HCT116 (cell line): Measurements from ENCODE around the gene SOX6. TPM values are rescaled to one million over a fixed set of nuclear protein-coding genes. Genes with fewer than 3 reads are reported as not detected.

ENCODE experiments used
- ATAC-seq: fragments of 200-7000 bp; cut with Tn5 transposase; 2 replicates; pipeline ENCODE4 v1.9.1; 2020; ENCODE audit warnings: mild to moderate bottlenecking, moderate library complexity
- BruUV-seq: library from RNA; stranded (reverse); fragments of 400-500 nt; replicated peaks from 2 replicates; lab custom pipeline; 2021; lab: Mats Ljungman, UMichigan
- CTCF ChIA-PET: fragments of 300-600 bp; sonication (Branson Sonifier 250); formaldehyde crosslinking; loops from one replicate; lab custom pipeline; 2021; ENCODE audit warnings: antibody characterized with exemption; lab: Charles Lee
- POLR2A ChIA-PET: fragments of 300-600, 350-600 bp; sonication (Branson Sonifier 250); formaldehyde crosslinking; loops from one replicate; lab custom pipeline; 2021; ENCODE audit warnings: antibody characterized with exemption; lab: Charles Lee
- RAD21 ChIA-PET, 2 experiments: fragments of 300-600 bp; sonication (Branson Sonifier 250); formaldehyde crosslinking; loops; one replicate each; lab custom pipeline; 2023; ENCODE audit warnings: low total read pairs in 2 of 2; ENCODE audit not compliant: uncharacterized antibody in 2 of 2, unreplicated experiment in 2 of 2, low non-redundant PET in 1 of 2; lab: Charles Lee
- DNase-seq: peaks from one replicate; pipeline ENCODE4 v3.0.0-alpha.2; 2010; ENCODE audit warnings: low read depth, low spot score
- H2AFZ ChIP-seq: fragments of 200-600 bp; shearing (Covaris generic), sonication (generic); 2 replicates; pipeline ENCODE4 v1.6.1; 2017; ENCODE audit warnings: low read depth, mixed run types, mixed read lengths, antibody characterized with exemption, low read length; ENCODE audit not compliant: poor library complexity, severe bottlenecking
- H3K27ac ChIP-seq: 2 replicates; pipeline ENCODE4 v1.5.1; 2012; ENCODE audit warnings: low read depth, low read length
- H3K27me3 ChIP-seq: fragments of 200-600 bp; sonication (generic); 2 replicates; pipeline ENCODE4 v1.6.1; 2016; ENCODE audit warnings: mixed run types, low read length, mixed read lengths; ENCODE audit not compliant: insufficient read depth
- H3K36me3 ChIP-seq, 2 experiments: fragments of 200-500 bp in 1 of 2; fragments of 200-600 bp in 1 of 2; sonication (Bioruptor generic) in 1 of 2; sonication (generic) in 1 of 2; 2 replicates each; pipeline versions ENCODE4 v1.5.1 to v1.6.1; 2014 to 2016; ENCODE audit warnings: low read length in 2 of 2, inconsistent platforms in 1 of 2, mixed read lengths in 1 of 2, mixed run types in 1 of 2; ENCODE audit not compliant: insufficient read depth in 2 of 2, control insufficient read depth in 1 of 2
- H3K4me1 ChIP-seq, 2 experiments: fragments of 200-600 bp in 1 of 2; sonication (generic) in 1 of 2; 2 replicates each; pipeline versions ENCODE4 v1.5.1 to v1.6.1; 2012 to 2017; ENCODE audit warnings: low read length in 2 of 2, inconsistent platforms in 1 of 2, mild to moderate bottlenecking in 1 of 2, mixed read lengths in 1 of 2, mixed run types in 1 of 2, moderate library complexity in 1 of 2; ENCODE audit not compliant: insufficient read depth in 2 of 2, control insufficient read depth in 1 of 2
- H3K4me2 ChIP-seq: fragments of 200-600 bp; sonication (generic); 2 replicates; pipeline ENCODE4 v1.6.1; 2017; ENCODE audit warnings: mixed run types, low read length, mixed read lengths
- H3K4me3 ChIP-seq, 2 experiments: fragments of 200-600 bp in 1 of 2; sonication (generic) in 1 of 2; replicated peaks in 1 of 2; 2 replicates each; pipeline ENCODE4 v1.5.1; 2011 to 2016; ENCODE audit warnings: low read length in 2 of 2, control low read depth in 1 of 2, low read depth in 1 of 2, mild to moderate bottlenecking in 1 of 2, mixed read lengths in 1 of 2, mixed run types in 1 of 2
- H3K79me2 ChIP-seq: fragments of 200-600 bp; sonication (generic); 2 replicates; pipeline ENCODE4 v1.6.1; 2017; ENCODE audit warnings: mild to moderate bottlenecking, mixed run types, low read length, moderate library complexity, mixed read lengths; ENCODE audit not compliant: insufficient read depth
- H3K9ac ChIP-seq: fragments of 200-600 bp; sonication (generic); 2 replicates; pipeline ENCODE4 v1.6.1; 2016; ENCODE audit warnings: low read length, mixed read lengths
- H3K9me2 ChIP-seq: fragments of 200-600 bp; sonication (generic), shearing (Covaris generic); 2 replicates; pipeline ENCODE4 v1.6.1; 2017; ENCODE audit warnings: mixed run types, mild to moderate bottlenecking, moderate library complexity; ENCODE audit not compliant: insufficient read depth
- H3K9me3 ChIP-seq, 2 experiments: fragments of 200-500 bp in 1 of 2; fragments of 200-600 bp in 1 of 2; sonication (Bioruptor generic) in 1 of 2; sonication (generic) in 1 of 2; 2 replicates each; pipeline ENCODE4 v1.6.1; 2014 to 2017; ENCODE audit warnings: low read length in 2 of 2, mixed read lengths in 2 of 2, inconsistent platforms in 1 of 2, low read depth in 1 of 2, mild to moderate bottlenecking in 1 of 2, mixed run types in 1 of 2, moderate library complexity in 1 of 2; ENCODE audit not compliant: control insufficient read depth in 1 of 2, insufficient read depth in 1 of 2
- H4K20me1 ChIP-seq: fragments of 200-600 bp; sonication (generic), shearing (Covaris generic); 2 replicates; pipeline ENCODE4 v1.6.1; 2017; ENCODE audit warnings: mixed run types, mild to moderate bottlenecking, moderate library complexity; ENCODE audit not compliant: insufficient read depth
- CEBPB ChIP-seq: IDR thresholded peaks from 2 replicates; pipeline ENCODE4 v1.6.1; 2012; ENCODE audit warnings: low read depth
- EZH2phosphoT487 ChIP-seq: fragments of 200-600 bp; IDR thresholded peaks from 2 replicates; pipeline ENCODE4 v1.6.1; 2018; ENCODE audit warnings: antibody characterized with exemption, borderline replicate concordance
- POLR2AphosphoS5 ChIP-seq: IDR thresholded peaks from 2 replicates; pipeline ENCODE4 v1.6.1; 2011; ENCODE audit warnings: mild to moderate bottlenecking, low read depth, low read length, moderate library complexity
- SP1 ChIP-seq: IDR thresholded peaks from 2 replicates; pipeline ENCODE4 v1.6.1; 2012; ENCODE audit warnings: low read depth
- YY1 ChIP-seq: IDR thresholded peaks from 2 replicates; pipeline ENCODE4 v1.6.1; 2011; ENCODE audit warnings: low read length, low read depth, moderate library complexity, mild to moderate bottlenecking; ENCODE audit not compliant: insufficient replicate concordance; ENCODE audit errors: extremely low read depth
- ZBTB33 ChIP-seq: IDR thresholded peaks from 2 replicates; pipeline ENCODE4 v1.6.1; 2011; ENCODE audit warnings: mild to moderate bottlenecking, low read length, moderate library complexity; ENCODE audit not compliant: insufficient replicate concordance; ENCODE audit errors: extremely low read depth
- ZNF274 ChIP-seq: fragments of 200-500 bp; sonication (Bioruptor generic); IDR thresholded peaks from 2 replicates; pipeline ENCODE4 v1.6.1; 2014; ENCODE audit warnings: mild to moderate bottlenecking, low read depth, low read length, inconsistent platforms
- intact Hi-C: fragments of 100-400 bp; cut with micrococcal nuclease; formaldehyde crosslinking; loops from 2 replicates; pipeline ENCODE4 v1.10.0; 2022
- total RNA-seq: library from RNA; stranded (reverse); gene quantifications from one replicate; pipeline ENCODE4 v1.2.1, GENCODE V29; 2021; ENCODE audit not compliant: unreplicated experiment

SOX6 gene
- total RNA-seq, 1 experiment from 2014 or later = 0.81 TPM

- TF ChIP-seq ZBTB33 (no peak), POLR2AphosphoS5 (no peak)
Measured at GRCh38 chr11:16359369-16359768, 3.0 kb upstream of the SOX6 start (continued).

- ChIA-PET POLR2A (no interaction called here), RAD21 (no interaction called here), CTCF (no interaction called here)
- intact Hi-C loops = no loop called here
- Histone ChIP-seq H3K36me3 (no peaks in the 10 kb centered on the region), H3K27me3 (peaks cover 20% of the 10 kb centered on the region), H3K9ac (no peak overlapping the region), H2AFZ (no peak overlapping the region), H3K9me3 (no peaks in the 10 kb centered on the region), H3K4me2 (no peak overlapping the region), H3K4me3 (no peak overlapping the region), H4K20me1 (no peaks in the 10 kb centered on the region; the same call in 1 of the 2 replicates), H3K4me1 (no peaks in the 10 kb centered on the region), H3K27ac (no peak overlapping the region), H3K79me2 (no peaks in the 10 kb centered on the region)
- no peak for ATAC-seq
- DNase-seq = no peak
- BruUV-seq = no TSS peak
- TF ChIP-seq CEBPB (no peak), ZNF274 (no peak), ZBTB33 (no peak), YY1 (no peak), EZH2phosphoT487 (no peak), SP1 (no peak)
- TF ChIP-seq, all 23 proteins: peak for 0
- no peaks in the 10 kb centered on the region for H3K9me2 ChIP-seq
Measured at GRCh38 chr11:16358726-16359125, 2.4 kb upstream of the SOX6 start.
